Gastrocnemius medialis (tissue), 4 donors: Measurements from ENCODE around the gene LPAR3.

ENCODE experiments used
- POLR2A ChIP-seq, 2 donors: fragments of 450-650 bp; IDR thresholded peaks; one replicate each; pipeline ENCODE4 v1.6.1; 2017; ENCODE audit warnings: antibody characterized with exemption in 2 of 2, mild to moderate bottlenecking in 2 of 2, moderate library complexity in 2 of 2
- TF ChIP-seq, protein P1 (sequence below), 5 experiments: fragments of 450-650 bp in 3 of 5; fragments of 200-600 bp in 2 of 5; sonication (generic) in 2 of 5; IDR thresholded peaks in 4 of 5; conservative IDR thresholded peaks in 1 of 5; 1 replicate in 4 of 5; 2 replicates in 1 of 5; pipeline ENCODE4 v1.5.1; 2016 to 2019; ENCODE audit warnings: antibody characterized with exemption in 5 of 5, mild to moderate bottlenecking in 3 of 5, moderate library complexity in 3 of 5

DNA sequence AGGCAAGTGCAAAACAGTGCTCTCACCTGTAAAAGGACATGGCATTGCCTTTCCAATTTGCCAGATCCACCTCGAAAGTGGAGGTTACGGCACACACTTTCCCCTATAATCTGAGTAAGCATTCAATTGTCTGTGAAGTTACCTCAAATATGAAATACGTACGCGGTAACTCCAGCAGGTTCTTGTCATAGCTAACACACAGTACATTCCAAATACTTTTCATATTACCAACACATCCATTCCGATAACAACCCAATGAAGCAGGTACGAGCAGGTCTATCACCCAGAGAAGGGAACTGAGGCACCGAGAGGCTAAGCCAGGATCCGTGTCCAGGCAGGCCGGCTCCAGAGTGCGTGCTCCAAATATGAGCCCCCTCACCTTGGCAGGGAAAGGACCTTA is 46.8 kb upstream of the LPAR3 start:
- TF ChIP-seq, protein P1, sequence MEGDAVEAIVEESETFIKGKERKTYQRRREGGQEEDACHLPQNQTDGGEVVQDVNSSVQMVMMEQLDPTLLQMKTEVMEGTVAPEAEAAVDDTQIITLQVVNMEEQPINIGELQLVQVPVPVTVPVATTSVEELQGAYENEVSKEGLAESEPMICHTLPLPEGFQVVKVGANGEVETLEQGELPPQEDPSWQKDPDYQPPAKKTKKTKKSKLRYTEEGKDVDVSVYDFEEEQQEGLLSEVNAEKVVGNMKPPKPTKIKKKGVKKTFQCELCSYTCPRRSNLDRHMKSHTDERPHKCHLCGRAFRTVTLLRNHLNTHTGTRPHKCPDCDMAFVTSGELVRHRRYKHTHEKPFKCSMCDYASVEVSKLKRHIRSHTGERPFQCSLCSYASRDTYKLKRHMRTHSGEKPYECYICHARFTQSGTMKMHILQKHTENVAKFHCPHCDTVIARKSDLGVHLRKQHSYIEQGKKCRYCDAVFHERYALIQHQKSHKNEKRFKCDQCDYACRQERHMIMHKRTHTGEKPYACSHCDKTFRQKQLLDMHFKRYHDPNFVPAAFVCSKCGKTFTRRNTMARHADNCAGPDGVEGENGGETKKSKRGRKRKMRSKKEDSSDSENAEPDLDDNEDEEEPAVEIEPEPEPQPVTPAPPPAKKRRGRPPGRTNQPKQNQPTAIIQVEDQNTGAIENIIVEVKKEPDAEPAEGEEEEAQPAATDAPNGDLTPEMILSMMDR (IDR thresholded peaks at IDR 0.05 in 4 of 5, conservative IDR thresholded peaks at IDR 0.05 in 1 of 5) = no peak
- no peak for TF ChIP-seq POLR2A (IDR thresholded peaks at IDR 0.05)
